ENCODE measurements around the gene OSGEP.
A peak's percentile ranks its signal among the peaks of the same experiment; 100 is the strongest.

OSGEP gene

DNA sequence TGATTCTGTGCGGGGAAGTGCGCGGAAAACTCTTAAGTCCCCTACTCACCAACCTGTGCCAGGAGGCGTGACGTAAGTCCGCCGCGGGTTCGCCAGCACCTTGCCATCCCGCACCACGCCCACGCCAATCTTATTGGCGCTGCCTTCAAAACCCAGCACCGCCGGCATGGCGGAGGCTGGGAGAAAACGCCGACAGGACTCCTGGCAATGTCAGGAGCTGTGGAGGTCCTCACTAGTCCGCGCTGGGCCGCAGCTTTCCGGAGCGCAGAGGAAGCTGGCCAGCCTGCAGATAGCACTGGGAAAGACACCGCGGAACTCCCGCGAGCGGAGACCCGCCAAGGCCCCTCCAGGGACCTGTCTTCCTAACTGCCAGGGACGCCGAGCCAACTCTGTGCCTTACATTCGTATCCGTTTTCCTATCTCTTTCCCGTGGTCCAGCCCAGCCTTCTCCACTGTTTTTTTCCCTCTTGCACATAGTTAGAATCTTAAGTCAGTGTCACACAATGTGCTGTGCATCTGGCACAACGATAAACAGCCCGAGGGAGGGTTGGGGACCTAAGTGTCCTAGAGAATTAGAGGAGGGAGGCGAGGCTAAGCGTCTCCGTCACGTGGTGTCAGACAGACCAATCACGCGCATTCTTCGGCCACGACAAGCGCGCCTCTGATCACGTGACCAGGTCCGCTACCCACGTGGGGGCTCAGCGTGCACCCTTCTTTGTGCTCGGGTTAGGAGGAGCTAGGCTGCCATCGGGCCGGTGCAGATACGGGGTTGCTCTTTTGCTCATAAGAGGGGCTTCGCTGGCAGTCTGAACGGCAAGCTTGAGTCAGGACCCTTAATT lies at the start of gene OSGEP, which contains the start of gene APEX1:
TSS of gene OSGEP (minus strand) at position 297 of the 839 bp plus-strand sequence. CDS start at position 168, 129 bp downstream.
TSS of gene APEX1 (plus strand) at position 711 of the 839 bp plus-strand sequence. CDS start 420 bp downstream, outside the sequence.
- peak; percentile 94 for FAIRE-seq

DNA sequence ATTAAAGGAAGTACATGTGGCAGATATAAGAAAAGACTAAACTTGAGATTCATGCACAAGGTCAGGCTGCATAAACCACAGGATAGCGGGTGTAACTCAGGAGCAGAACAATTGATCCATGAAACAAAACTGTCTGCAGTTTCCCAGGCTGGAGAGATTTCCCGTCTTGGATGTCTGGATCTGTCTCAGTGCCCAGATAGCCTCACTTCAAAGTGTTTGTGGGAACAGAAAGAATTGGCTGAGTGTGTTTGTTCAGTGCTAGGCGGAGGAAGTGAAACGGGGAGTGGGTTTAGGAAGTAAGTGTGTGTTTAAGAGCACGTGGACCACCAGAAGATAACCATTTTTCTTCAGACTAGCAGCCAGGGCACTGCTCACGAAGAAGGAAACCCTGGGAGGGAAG lies 49.3 kb upstream of the OSGEP start:
- FAIRE-seq = no peak

DNA sequence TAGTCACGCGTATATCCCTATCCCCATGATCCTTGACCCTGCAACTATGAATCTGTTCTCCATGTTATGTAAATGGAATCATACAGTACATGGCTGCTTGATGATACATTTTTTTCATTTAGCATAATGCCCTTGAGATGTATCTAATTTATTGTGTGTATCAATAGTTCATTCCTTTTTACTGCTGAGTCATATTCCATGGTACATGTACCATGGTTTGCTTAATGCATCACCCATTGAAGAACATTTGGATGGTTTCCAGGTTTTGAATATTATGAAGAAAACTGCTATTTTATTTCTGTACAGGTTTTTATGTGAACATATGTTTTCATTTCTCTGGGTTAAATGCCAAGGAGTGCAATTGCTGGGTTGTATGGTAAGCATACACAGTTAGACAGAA lies 46.7 kb upstream of the OSGEP start:
- no peak for FAIRE-seq

DNA sequence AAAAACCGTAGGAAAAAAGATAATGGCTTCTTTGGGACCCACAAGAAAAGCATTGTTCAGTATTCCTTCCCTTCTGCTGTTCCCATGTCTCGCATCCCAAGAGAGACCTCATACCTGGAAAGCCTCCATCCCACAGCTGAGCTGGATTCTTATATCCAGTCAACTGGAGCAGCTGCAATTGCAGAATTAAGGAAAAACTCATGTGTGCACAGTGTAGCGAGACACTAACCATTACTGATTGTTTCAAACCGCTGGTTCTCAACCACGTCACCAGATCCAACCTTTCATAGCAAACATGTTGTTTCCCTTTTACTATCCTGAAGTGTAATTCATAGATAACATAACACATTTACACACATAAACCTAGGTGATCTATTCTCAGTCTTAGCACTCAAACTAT lies 45.3 kb upstream of the OSGEP start:
- FAIRE-seq = no peak

DNA sequence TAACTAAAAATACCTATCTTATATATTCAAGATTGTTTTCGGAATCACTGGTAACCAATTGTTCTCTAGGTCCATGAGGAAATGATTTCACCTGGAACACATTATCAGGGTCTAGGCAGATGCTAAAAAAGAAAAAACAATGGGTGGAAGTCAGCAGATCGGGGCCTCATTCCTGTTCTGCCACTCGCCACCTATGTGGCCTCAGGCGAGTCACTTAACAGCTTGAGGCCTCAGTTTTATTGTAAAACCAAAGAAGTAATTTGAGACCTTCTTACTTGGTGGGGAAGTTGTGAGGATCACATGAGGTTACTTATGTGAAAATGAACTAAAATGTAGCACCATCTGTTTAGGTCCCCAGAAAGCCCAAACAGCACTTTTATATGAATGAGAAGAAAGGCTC lies 44.5 kb upstream of the OSGEP start:
- no peak for FAIRE-seq

DNA sequence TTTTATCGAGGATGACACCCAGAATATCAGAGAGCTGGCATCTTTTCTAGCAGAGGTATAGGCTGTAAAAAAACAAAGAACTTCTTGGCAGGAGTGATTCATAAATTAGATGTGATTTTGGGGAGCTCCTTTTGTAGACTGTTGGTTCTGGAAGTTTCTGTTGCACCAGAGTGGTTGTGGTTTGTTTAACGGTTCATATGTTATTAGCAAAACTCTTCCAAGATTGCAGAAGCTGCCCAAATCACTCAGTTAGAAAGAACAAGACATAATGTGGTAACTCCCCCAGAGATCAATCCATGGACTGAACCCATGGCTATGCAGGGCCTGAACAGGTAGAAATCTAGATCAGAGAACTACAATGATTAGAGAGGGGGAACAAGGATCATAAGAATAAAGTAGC lies 44.0 kb upstream of the OSGEP start:
- FAIRE-seq = no peak

DNA sequence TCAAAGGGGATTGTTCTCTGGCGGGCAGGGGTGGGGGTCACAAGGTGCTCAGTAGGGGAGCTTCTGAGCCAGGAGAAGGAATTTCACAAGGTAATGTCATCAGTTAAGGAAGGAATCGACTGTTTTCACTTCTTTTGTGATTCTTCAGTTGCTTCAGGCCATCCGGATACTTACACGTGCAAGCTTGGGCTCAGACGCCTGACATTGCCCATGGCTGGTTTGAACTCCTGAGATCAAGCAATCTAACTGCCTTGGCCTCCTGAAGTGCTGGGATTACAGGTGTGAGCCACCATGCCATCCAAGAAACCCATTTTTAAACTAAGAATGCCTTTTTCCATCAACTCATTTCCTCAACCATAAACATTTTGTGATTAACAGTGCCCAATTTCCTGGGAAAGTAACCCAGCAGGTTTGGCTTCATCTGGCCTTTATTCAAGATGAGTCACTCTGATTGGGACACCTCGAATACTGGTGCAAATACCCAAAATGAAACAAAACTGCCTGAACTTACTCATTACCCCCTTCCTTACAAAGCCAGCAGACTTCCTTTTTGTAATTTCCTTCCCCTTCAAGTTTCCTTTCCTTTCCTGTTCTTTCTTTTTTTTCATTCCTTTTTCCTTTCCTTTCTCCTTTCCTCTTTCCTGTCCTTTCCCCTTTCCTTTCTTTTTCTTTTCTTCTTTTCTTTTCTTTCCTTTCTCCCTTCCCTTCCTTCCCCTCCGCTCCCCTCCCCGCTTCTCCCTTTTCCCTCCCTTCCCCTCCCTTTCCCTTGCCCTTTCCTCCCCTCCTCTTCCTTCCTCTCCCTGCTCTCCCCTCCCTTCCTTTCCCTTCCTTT lies 40.5 kb upstream of the OSGEP start:
- no peak for FAIRE-seq

DNA sequence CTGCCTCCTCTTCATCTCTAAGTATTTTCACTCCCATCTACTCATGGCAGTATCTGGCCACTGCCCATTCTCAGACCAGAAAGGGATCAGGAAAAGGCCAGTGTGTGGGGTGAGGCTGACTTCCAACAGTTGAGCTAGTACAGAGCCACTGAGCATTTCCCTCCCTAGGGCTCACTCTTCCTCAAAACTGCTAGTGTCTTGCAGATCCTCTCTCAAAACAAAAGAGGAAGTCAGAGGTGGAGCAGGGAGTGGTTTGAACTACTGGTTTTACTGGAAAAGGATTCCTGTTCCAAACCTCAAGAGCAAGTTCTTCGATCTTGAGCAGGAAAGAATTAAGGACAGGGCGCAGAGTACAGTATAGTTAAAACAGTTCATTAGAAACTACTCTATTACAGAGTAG lies 39.0 kb upstream of the OSGEP start:
- FAIRE-seq = no peak

DNA sequence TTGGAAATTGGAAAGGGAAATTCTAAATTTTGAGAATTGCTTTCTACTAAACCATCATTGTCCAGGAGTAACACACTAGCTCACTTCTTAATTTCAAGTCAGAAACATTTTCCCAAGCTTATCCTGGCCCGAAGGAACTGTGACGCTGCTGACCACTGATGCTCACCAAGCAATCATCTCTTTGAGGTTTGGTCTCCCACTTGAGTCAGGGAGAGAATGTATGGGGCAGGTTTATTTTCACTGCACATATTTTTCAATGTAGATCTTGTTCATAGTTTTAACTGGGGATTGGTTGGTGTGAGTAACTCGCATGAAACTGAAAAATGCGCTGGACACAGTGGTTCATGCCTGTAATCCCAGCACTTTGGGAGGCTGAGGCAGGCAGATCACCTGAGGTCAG lies 37.9 kb upstream of the OSGEP start:
- FAIRE-seq = no peak

DNA sequence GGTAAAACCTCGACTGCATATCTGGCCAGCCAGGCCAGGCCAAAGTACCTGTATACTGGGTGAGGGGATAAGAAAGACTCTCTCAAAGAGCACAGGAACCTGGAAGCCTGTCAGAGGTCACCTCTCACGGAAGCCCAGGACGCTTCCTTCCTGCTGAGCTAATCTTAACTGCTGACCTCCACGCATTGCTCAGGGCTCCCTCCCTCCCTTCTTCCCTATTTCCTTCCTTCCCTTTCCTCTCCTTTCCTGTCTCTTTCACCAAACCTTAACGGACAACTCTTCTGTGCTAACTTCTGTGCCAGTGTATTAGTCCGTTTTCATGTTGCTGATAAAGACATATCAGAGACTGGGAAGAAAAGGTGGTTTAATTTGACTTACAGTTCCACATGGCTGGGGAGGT lies 36.0 kb upstream of the OSGEP start:
- no peak for FAIRE-seq

DNA sequence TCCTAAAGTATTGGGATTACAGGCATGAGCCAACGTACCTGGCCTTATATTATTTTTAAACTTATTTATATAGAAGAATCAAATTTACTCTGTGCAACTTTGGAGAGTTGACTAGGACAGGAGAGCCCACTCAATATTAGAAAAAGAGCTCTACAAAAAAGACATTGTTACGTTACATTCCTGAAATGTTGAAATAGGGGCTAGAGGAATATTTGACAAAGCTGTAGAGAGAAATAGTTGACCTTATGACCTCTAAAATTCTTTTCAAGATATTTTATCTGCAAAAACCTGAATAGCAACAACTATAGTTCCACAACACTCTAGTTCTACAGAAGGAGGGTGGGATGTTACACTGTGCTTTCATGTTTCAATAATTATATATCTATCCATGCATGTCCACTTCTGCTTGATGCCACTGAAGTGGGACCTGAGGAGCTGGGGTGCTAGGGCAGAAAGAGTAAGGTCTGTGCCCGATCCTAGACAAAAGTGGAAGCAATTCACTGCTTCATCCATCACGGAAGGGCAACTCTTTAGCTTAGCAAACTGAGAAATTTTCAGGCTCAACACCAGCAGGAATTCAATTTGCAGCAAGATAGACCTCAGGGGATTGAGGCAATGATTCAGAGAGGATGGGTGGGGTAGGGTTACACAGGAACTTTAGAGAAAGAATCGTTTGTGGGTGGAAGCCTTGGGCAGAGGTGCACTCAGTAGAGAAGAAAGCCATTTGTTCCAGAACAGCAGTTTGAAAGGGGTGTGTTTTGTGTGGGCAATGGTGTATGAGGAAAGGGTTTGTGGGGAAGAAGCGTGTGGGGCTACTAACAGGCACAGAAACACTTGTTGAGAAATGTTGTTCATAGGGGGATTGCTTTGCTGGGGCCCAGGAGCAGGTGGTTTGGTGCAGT lies 34.7 kb upstream of the OSGEP start:
- FAIRE-seq = no peak

DNA sequence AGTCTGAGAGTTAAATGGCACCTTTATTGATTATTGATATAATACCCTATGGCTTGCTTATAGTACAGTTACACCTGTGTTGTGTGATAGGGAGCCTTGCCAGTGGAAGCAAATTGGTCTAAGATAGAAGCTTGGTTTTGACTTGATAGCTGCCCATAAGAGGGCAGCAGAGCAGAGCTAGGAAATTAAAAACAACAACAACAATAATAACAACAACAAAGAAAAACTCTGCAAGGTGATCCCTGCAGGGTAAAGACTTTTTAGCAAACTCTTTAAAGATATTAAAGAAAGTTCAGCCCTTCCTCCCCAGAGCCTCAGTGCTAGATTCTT lies 32.7 kb upstream of the OSGEP start:
- no peak for FAIRE-seq

DNA sequence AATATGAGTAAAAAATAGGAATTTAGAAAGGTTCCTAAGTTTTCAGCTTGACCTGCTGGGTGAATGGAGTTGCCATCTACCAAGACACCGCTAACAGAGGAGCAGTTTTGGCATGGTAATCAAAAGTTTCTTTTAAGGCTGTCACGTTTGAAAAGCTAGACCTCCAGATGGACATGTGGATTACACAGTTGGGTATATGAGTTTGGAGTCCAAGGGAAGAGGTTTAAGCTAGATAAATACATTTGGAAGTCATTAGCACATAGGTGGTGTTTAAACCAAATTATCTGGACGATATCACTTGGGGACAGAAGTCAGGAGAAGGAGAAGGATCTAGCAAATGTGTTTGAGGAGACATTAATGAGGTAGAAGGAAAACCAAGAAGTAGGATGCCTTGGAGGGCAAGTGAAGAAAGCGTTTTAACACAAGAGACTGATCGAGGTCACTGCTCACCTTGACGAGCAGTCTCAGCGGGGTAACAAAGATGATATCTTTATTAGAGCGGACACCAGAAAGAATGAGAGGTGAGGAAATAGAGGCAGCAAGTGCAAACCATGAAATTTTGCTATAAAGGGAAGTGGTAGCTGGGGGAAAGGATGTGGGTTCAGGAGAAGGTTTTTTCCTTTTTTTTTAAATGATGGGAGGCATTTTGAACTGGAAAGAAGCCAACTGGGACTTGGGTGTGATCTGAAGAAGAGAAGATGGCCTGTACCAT lies 32.2 kb upstream of the OSGEP start:
- no peak for FAIRE-seq

DNA sequence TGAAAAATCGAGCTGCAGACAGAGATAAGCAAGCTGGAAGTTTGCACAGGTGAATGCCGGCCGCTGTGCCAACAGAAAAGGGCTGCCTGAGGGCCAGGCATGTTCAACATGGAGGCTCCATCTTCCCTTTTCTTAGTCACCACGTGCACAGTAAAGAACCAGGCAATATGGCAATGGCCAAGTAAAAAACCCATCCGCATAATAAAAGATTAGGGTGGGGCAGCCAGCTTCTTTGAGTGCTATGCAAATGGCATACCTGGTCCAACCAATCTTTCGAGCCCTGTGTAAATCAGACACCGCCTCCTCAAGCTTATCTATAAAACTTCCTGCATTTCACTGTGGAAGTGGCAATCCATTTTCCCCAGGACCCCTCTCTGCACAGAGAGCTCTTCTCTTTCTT lies 31.3 kb upstream of the OSGEP start:
- FAIRE-seq = no peak

DNA sequence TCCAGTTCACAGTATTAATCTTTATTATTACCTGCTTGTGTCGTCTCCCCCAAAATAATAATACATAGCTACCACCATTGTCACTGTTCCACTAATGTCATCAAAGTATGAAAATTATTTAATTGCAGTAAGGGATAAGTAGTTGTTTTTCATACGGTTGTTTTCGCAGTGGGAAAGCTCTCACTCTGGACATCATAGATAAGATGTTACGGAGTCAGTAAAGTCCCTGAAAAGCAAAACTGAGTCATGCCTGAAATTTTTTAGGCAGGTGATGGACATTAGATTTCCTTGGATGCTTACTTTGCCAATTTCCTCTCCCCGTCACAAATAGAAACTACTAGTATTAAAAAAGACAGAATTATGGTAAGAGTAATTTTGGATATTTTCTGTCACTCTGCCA lies 27.8 kb upstream of the OSGEP start:
- no peak for FAIRE-seq

DNA sequence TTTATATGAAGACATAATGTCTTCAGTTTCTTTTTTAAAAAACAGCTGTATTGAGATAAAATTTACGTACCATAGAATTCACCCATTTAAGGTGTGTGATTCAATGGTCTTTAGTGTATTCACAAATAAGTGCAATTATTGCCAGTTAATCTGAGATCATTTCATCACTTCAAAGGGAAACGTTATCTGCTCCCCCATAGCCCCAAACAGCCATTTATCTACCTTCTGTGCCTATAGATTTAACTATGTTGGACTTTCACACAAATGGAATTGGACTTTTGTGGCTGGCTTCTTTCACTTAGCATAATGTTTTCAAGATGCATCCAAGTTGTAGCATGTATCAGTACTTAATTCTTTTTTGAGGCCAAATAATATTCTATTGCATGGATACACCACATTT lies 24.3 kb upstream of the OSGEP start:
- FAIRE-seq = no peak

DNA sequence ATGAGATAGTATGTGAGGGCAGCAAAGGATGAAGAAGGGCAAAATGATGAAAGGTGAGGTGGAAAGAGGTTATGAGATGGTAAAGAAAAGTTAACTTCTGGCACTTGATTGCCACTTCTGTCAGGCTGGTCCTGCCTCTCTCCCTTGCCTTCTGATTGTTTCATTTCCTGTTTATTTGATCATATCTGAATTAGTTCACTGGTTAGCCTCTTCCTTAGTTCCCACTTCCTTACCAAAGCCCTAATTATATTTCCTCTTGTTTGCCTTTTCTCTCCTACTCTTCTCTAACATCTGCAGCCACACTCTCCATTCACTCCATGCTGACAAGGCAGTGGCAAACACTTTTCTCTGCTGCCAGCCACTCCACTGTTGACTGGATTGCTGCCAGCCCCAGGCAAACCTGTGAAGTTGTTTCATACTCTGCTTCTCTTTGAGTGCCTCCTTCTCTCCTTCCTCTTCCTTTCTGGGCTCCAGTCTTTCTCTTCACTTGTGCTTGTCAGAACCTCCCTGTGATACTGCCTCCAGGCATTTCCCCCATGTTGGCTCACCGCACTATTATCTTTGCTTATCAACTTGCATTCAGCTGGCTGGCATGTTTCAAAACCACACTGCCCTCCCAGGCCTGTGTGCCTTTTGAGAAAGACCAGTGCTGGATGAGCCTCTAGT lies 22.7 kb upstream of the OSGEP start:
- FAIRE-seq = no peak

DNA sequence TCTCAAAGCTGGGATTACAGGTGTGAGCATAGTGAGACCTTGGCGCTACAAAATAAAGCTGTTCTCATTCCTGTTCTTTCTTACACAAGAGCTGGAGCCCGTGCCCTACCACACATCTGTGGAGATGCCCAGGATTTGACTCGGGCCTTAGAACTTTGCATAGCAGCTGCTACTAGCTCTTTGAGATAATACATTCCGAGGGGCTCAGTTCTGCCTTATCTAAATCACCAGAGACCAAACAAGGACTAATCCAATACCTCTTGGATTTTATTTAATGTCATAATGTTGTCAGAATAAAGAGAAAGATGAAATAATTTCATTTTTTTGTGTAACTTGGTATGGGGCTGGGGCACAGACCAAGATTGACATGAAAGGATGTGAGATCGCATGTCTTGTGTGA lies 22.2 kb upstream of the OSGEP start:
- no peak for FAIRE-seq

DNA sequence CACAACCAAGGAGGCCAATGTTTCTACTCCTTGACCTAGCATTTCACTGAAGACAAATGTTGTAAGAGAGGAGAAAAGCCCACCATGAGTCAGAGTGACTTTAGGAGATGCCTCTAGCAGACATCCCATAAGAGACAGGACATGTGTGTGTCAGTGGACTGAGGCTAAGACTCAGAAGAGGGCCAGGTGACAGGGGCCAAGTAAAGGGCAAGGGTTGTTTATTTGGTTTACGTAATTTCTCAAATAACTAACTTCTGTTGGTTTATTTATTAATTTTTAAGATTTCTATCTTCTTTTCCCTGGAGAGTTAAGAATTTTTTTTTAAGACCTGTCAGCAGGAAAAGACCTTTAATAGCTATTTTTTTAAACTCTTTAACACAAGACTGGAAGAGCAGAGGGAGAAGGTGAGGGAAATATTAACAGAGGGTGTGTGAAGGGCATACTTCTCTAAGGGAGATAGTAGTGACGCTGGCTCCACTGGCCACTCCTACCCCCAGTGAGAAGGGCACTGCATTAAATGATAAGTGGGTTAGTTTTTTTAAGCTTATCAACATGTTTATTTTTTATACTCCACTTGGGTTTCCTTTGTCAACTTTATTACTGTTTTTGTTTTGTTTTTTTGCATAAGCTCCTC lies 18.0 kb upstream of the OSGEP start:
- FAIRE-seq = no peak

DNA sequence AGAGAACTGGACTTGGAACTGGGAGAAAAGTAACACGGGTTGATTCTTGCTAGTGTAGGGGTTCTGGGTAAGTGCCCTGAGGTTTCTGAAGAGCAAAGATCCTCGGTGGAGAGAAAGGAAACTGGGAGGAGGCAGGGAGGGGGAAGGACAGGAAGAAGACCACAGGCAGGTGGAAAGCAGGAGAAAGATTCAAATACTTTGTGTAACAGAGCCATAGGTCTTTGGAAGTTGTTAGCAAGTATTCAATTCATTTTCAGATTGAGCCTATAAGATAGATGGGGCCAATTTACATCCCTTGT lies 15.9 kb upstream of the OSGEP start:
- FAIRE-seq = no peak

DNA sequence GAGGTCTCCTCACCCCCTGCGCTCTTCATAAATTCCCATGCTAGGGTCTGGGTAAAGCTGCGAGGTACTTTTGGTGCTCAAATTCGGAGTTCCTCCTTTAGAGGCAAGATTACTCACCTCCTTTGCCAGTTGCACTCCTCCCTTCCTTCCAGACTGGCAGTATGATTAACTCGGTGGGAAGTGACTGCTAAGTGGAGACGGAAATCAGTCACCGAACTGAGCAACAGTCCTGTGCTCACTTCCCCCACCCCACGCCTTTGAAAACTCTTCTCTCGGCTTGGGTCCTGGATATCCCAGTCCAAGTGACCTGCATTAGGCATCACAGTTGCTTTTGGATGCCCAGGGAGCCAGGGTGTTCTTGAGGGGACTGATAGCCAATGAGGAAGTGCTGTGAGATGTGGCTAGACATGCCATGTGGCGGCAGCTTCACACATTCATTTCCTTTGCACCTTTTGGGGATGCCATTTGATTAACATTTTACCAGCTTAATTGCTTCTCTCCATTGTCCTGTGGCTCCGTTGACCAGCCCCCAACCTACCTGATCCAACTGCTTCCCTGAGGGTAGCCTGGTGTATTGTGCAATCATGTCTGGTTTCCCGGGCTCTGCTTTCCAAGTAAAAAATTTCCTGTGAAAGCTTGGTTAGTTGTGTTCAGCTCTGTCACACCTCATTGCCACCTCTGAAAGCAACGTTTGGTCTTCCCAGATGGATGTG lies 15.4 kb upstream of the OSGEP start:
- no peak for FAIRE-seq
